K562 (cell line): ENCODE measurements around the gene TNFSF4. TPM values are rescaled to one million over a fixed set of nuclear protein-coding genes. Genes with fewer than 3 reads are reported as not detected.

Source experiments
- ATAC-seq: fragments of 200-7000 bp; cut with Tn5 transposase; 3 replicates; pipeline ENCODE4 v1.9.1; 2020; ENCODE audit warnings: moderate library complexity
- BruUV-seq: library from RNA; stranded (reverse); fragments of 400-500 nt; replicated peaks from 2 replicates; lab custom pipeline; 2021; lab: Mats Ljungman, UMichigan
- CTCF ChIA-PET: fragments of 300-600 bp; formaldehyde crosslinking; extraction: SDS; loops from one replicate; lab custom pipeline; 2021; ENCODE audit warnings: low intra/inter-chr PET ratio; lab: Yijun Ruan, JAX
- POLR2A ChIA-PET: fragments of 300-600, 350-650 bp; sonication (Branson Sonifier 250); formaldehyde crosslinking; extraction: SDS; loops from one replicate; lab custom pipeline; 2021; ENCODE audit warnings: antibody characterized with exemption, inconsistent platforms; lab: Yijun Ruan, JAX
- DNase-seq, 4 experiments: peaks; one replicate each; pipeline versions ENCODE4 v3.0.0 to v3.0.0-alpha.2; 2011 to 2018; ENCODE audit warnings: low spot score in 3 of 4, mixed read lengths in 3 of 4; ENCODE audit errors: extremely low read depth in 1 of 4
- FAIRE-seq: peaks from 2 replicates; lab custom pipeline; 2011; peaks lifted over from hg19 to GRCh38; lab: Jason Lieb, UNC
- H2AFZ ChIP-seq: 2 replicates; pipeline ENCODE4 v1.6.0; 2011; ENCODE audit warnings: low read depth, low read length, control low read depth, inconsistent platforms
- H3K27ac ChIP-seq: fragments of 200-600 bp; 3 replicates; pipeline ENCODE4 v1.8.0; 2011; ENCODE audit warnings: low read depth, mild to moderate bottlenecking, control low read depth, inconsistent platforms, low read length, moderate library complexity, mixed read lengths; ENCODE audit errors: extremely low read depth
- H3K27me3 ChIP-seq, 2 experiments: fragments of 300-600 bp in 1 of 2; 2 replicates in 1 of 2; 3 replicates in 1 of 2; pipeline versions ENCODE4 v1.6.0 to v1.8.0; 2011; ENCODE audit warnings: inconsistent platforms in 2 of 2, low read length in 2 of 2, mild to moderate bottlenecking in 1 of 2, mixed read lengths in 1 of 2, moderate library complexity in 1 of 2; ENCODE audit not compliant: control insufficient read depth in 2 of 2, insufficient read depth in 2 of 2
- H3K36me3 ChIP-seq: fragments of 300-600 bp; 3 replicates; pipeline ENCODE4 v1.8.0; 2011; ENCODE audit warnings: mild to moderate bottlenecking, low read length, inconsistent platforms; ENCODE audit not compliant: control insufficient read depth, insufficient read depth
- H3K4me1 ChIP-seq, 2 experiments: fragments of 200-600 bp in 1 of 2; replicated peaks in 1 of 2; 2 replicates in 1 of 2; 3 replicates in 1 of 2; pipeline versions ENCODE4 v1.5.1 to v1.8.0; 2011; ENCODE audit warnings: inconsistent platforms in 2 of 2, low read length in 2 of 2, mild to moderate bottlenecking in 1 of 2, mixed read lengths in 1 of 2, moderate library complexity in 1 of 2; ENCODE audit not compliant: control insufficient read depth in 2 of 2, insufficient read depth in 2 of 2
- H3K4me2 ChIP-seq: 2 replicates; pipeline ENCODE4 v1.6.1; 2011; ENCODE audit warnings: low read length, control low read depth, inconsistent platforms, mixed read lengths; ENCODE audit not compliant: insufficient read depth
- H3K4me3 ChIP-seq: fragments of 200-600 bp; sonication (generic), shearing (Covaris generic); 2 replicates; pipeline ENCODE4 v1.5.1; 2016; ENCODE audit warnings: control low read depth, inconsistent platforms
- H3K79me2 ChIP-seq: fragments of 200-600 bp; 3 replicates; pipeline ENCODE4 v1.8.0; 2011; ENCODE audit warnings: low read length, inconsistent platforms; ENCODE audit not compliant: control insufficient read depth, insufficient read depth
- H3K9ac ChIP-seq, 2 experiments: 2 replicates each; pipeline versions ENCODE4 v1.6.0 to v1.6.1; 2011; ENCODE audit warnings: low read depth in 2 of 2, low read length in 2 of 2, control low read depth in 1 of 2, inconsistent platforms in 1 of 2, mild to moderate bottlenecking in 1 of 2, mixed read lengths in 1 of 2; ENCODE audit not compliant: insufficient read depth in 1 of 2
- H3K9me1 ChIP-seq: one replicate; pipeline ENCODE4 v1.6.0; 2011; ENCODE audit warnings: inconsistent platforms, mild to moderate bottlenecking, low read length, moderate library complexity; ENCODE audit not compliant: control insufficient read depth, insufficient read depth
- H3K9me3 ChIP-seq: replicated peaks from 2 replicates; pipeline ENCODE4 v1.5.1; 2011; ENCODE audit warnings: low read depth, low read length, inconsistent platforms; ENCODE audit not compliant: control insufficient read depth, insufficient read depth
- H4K20me1 ChIP-seq: replicated peaks from 2 replicates; pipeline ENCODE4 v1.6.1; 2011; ENCODE audit warnings: low read length, inconsistent platforms, mixed read lengths; ENCODE audit not compliant: control insufficient read depth, insufficient read depth
- ARID4B ChIP-seq: sonication (generic); formaldehyde crosslinking; IDR thresholded peaks from 2 replicates; pipeline ENCODE4 v1.8.0; 2022; ENCODE audit warnings: mild to moderate bottlenecking, missing genetic modification reagents
- CBX5 ChIP-seq: IDR thresholded peaks from 2 replicates; pipeline ENCODE4 v1.6.1; 2014; ENCODE audit warnings: low read depth, borderline replicate concordance
- CHD4 ChIP-seq: fragments of 200-600 bp; sonication (generic); IDR thresholded peaks from 3 replicates; pipeline ENCODE4 v1.6.1; 2012; ENCODE audit warnings: low read depth, mild to moderate bottlenecking, mixed read lengths, low read length, inconsistent platforms; ENCODE audit not compliant: insufficient read depth, insufficient replicate concordance, poor library complexity, severe bottlenecking
- GATAD2B ChIP-seq: fragments of 450-650 bp; IDR thresholded peaks from 2 replicates; pipeline ENCODE4 v1.6.1; 2017; ENCODE audit warnings: mild to moderate bottlenecking, borderline replicate concordance
- WGBS: fragments of 100-300 bp; shearing (Covaris generic); methylation state at CpG from one replicate; pipeline ENCODE4 v1.1.6; 2016; ENCODE audit warnings: low coverage, mixed read lengths; ENCODE audit not compliant: insufficient coverage; ENCODE audit errors: missing lambda C conversion rate; 5-methylcytosine and 5-hydroxymethylcytosine counted together
- in situ Hi-C: fragments of 300-500 bp; cut with MboI; formaldehyde crosslinking; loops from 4 replicates; pipeline ENCODE4 v1.15.0; 2018; ENCODE audit warnings: inconsistent platforms, mixed read lengths
- intact Hi-C: fragments of 100-400 bp; cut with micrococcal nuclease; formaldehyde crosslinking; loops from 2 replicates; pipeline ENCODE4 v1.14.2; 2022
- polyA plus RNA-seq, 8 experiments: library from polyadenylated mRNA; depleted of rRNA in 4 of 8; stranded (reverse) in 5 of 8; unstranded in 3 of 8; fragments of >200 nt; fragmentation: Nextera tagmentation in 2 of 8; fragmentation: Illumina TruSeq in 1 of 8; extraction: Ambion mirVana in 2 of 8; extraction: Trizol in 1 of 8; gene quantifications; 2 replicates each; pipeline versions ENCODE4 v1.2.1 to v1.2.3, GENCODE V29; 2011 to 2014; ENCODE audit warnings: inconsistent platforms in 1 of 8, missing spikeins in 1 of 8
- total RNA-seq, 7 experiments: library from RNA; depleted of rRNA in 6 of 7; stranded (reverse); fragments of >200 nt in 6 of 7; fragmentation: Illumina TruSeq in 2 of 7; extraction: Trizol in 2 of 7; gene quantifications; 2 replicates each; pipeline versions ENCODE4 v1.2.1 to v1.2.3, GENCODE V29; 2011 to 2021; ENCODE audit warnings: low replicate concordance in 1 of 7

The TNFSF4 gene
- total and polyA plus RNA-seq, 9 of the 15 experiments (the other 6 are each of a cell fraction or from before 2014, with no cell fraction given) = 0.08 to 0.23 (median 0.15) TPM; not detected in 1

GRCh38 chr1:173191011-173191705 is 16.0 kb downstream of the TNFSF4 start (continued):
- no peak for TF ChIP-seq CBX5
- no peak for TF ChIP-seq ARID4B (CRISPR knock-in tag)

GRCh38 chr1:173190101-173190936 is 16.8 kb downstream of the TNFSF4 start:
- Histone ChIP-seq H3K9me1 (no peaks in the 10 kb centered on the region), H3K9ac (no peak overlapping the region), H3K36me3 (no peaks in the 10 kb centered on the region), H3K9me3 (no peaks in the 10 kb centered on the region), H3K79me2 (no peaks in the 10 kb centered on the region), H3K27me3 (0 out of 5 replicates have a peak, but pooled peaks cover 0 to 3% of the 10 kb centered on the region in 2 experiments), H3K4me1 (no peaks in the 10 kb centered on the region), H2AFZ (no peak overlapping the region), H3K4me3 (no peak overlapping the region), H4K20me1 (no peaks in the 10 kb centered on the region), H3K4me2 (no peak overlapping the region), H3K27ac (no peak overlapping the region)
- FAIRE-seq = no peak
- WGBS = 4% methylated on average over 10 of the region's 10 CpGs
- intact Hi-C loops = no loop called here
- DNase-seq = no peak
- in situ Hi-C loops = no loop called here
- no peak for TF ChIP-seq CHD4
- TF ChIP-seq GATAD2B = no peak
- ATAC-seq = no peak
- CTCF ChIA-PET = no interaction called here
- POLR2A ChIA-PET = interaction anchor here (0.6 to 1.2 kb wide), 3 partner anchors 15 to 537 kb away, joined by 3 to 5 read pairs (median 3); no protein-coding TSS in a partner anchor
- BruUV-seq = no TSS peak
